Caco-2 (cell line): ENCODE measurements around the gene PCBP3. TPM values are rescaled to one million over a fixed set of nuclear protein-coding genes. Genes with fewer than 3 reads are reported as not detected.
"Not testable (repeated sequence)": the region's sequence is repeated elsewhere in the genome, so short reads cannot be mapped to it uniquely, and the experiment has no call there.

Experiments
- BruUV-seq: library from RNA; stranded (reverse); fragments of 400-500 nt; replicated peaks from 2 replicates; lab custom pipeline; 2021; lab: Mats Ljungman, UMichigan
- CTCF ChIA-PET: fragments of 300-600 bp; sonication (Branson Sonifier 250); formaldehyde crosslinking; loops from one replicate; lab custom pipeline; 2022; ENCODE audit warnings: antibody characterized with exemption; lab: Charles Lee
- POLR2A ChIA-PET: fragments of 300-600 bp; sonication (Branson Sonifier 250); formaldehyde crosslinking; loops from one replicate; lab custom pipeline; 2022; ENCODE audit warnings: antibody characterized with exemption; lab: Charles Lee
- DNase-seq, 2 experiments: peaks; one replicate each; pipeline versions ENCODE4 v3.0.0 to v3.0.0-alpha.2; 2020 to 2022
- H3K27me3 ChIP-seq: replicated peaks from 2 replicates; pipeline ENCODE4 v1.6.0; 2011; ENCODE audit warnings: low read length; ENCODE audit not compliant: control insufficient read depth, insufficient read depth
- H3K36me3 ChIP-seq: 2 replicates; pipeline ENCODE4 v1.5.1; 2011; ENCODE audit warnings: low read length; ENCODE audit not compliant: control insufficient read depth, insufficient read depth
- H3K4me1 ChIP-seq: fragments of 250-450 bp; sonication (Bioruptor Pico); 2 replicates; pipeline ENCODE4 v1.5.1; 2020; ENCODE audit warnings: mild to moderate bottlenecking
- H3K4me3 ChIP-seq: 2 replicates; pipeline ENCODE4 v1.5.1; 2011; ENCODE audit warnings: low read depth, mild to moderate bottlenecking, control low read depth, low read length
- H3K9me3 ChIP-seq: fragments of 250-450 bp; sonication (Bioruptor Pico); 2 replicates; pipeline ENCODE4 v1.5.1; 2020; ENCODE audit warnings: mild to moderate bottlenecking, moderate library complexity
- H3K27ac Mint-ChIP-seq: one replicate; pipeline ENCODE4 v1.8.0; 2022; ENCODE audit warnings: mixed read lengths; ENCODE audit not compliant: unreplicated experiment
- H3K27me3 Mint-ChIP-seq: one replicate; pipeline ENCODE4 v1.8.0; 2022; ENCODE audit warnings: mixed read lengths; ENCODE audit not compliant: insufficient read depth, unreplicated experiment
- H3K36me3 Mint-ChIP-seq: one replicate; pipeline ENCODE4 v1.8.0; 2022; ENCODE audit warnings: mild to moderate bottlenecking, mixed read lengths; ENCODE audit not compliant: insufficient read depth, unreplicated experiment
- H3K4me1 Mint-ChIP-seq: one replicate; pipeline ENCODE4 v1.8.0; 2022; ENCODE audit warnings: low read depth, mixed read lengths; ENCODE audit not compliant: unreplicated experiment
- H3K4me3 Mint-ChIP-seq: one replicate; pipeline ENCODE4 v1.8.0; 2022; ENCODE audit warnings: mild to moderate bottlenecking, moderate library complexity, mixed read lengths; ENCODE audit not compliant: unreplicated experiment
- H3K9me3 Mint-ChIP-seq: one replicate; pipeline ENCODE4 v1.8.0; 2022; ENCODE audit warnings: mixed read lengths; ENCODE audit not compliant: unreplicated experiment
- CTCF ChIP-seq, 2 experiments: fragments of 200-600 bp in 1 of 2; IDR thresholded peaks; 1 replicate in 1 of 2; 2 replicates in 1 of 2; pipeline versions ENCODE4 v1.5.1 to v1.8.0; 2011 to 2022; ENCODE audit warnings: antibody characterized with exemption in 1 of 2, control low read depth in 1 of 2, inconsistent platforms in 1 of 2, low read depth in 1 of 2, low read length in 1 of 2, mild to moderate bottlenecking in 1 of 2, moderate library complexity in 1 of 2; ENCODE audit not compliant: insufficient read depth in 1 of 2, severe bottlenecking in 1 of 2, unreplicated experiment in 1 of 2
- intact Hi-C: fragments of 100-400 bp; cut with micrococcal nuclease; formaldehyde crosslinking; loops from one replicate; pipeline ENCODE4 v1.10.0; 2022; ENCODE audit not compliant: unreplicated experiment
- total RNA-seq: library from RNA; stranded (reverse); gene quantifications from 2 replicates; pipeline ENCODE4 v1.2.3, GENCODE V29; 2022

The PCBP3 gene
- total RNA-seq, 1 experiment from 2014 or later: 0.75 TPM

GRCh38 chr21:45623436-45623835 lies 20.1 kb upstream of the PCBP3 start:
- peaks cover 8% of the 10 kb centered on the region; the same call in 1 of the 2 replicates for H3K9me3 ChIP-seq
- H3K36me3 Mint-ChIP-seq: no peaks in the 10 kb centered on the region
- no peak for DNase-seq
- no peaks in the 10 kb centered on the region for H3K27me3 ChIP-seq
- BruUV-seq: no TSS peak
- H3K4me1 ChIP-seq: no peaks in the 10 kb centered on the region
- ChIA-PET CTCF (interaction anchor here (0.6 kb wide), 2 partner anchors 67 to 691 kb away, joined by 4 to 6 read pairs; no protein-coding TSS in a partner anchor), POLR2A (no interaction called here)
- H3K9me3 Mint-ChIP-seq: peaks cover 10% of the 10 kb centered on the region
- H3K27ac Mint-ChIP-seq: no peak overlapping the region
- no peaks in the 10 kb centered on the region for H3K4me1 Mint-ChIP-seq
- TF ChIP-seq CTCF (IDR thresholded peaks at IDR 0.05; ENCODE audit: insufficient read depth in 1 of 2, low read depth in 1 of 2, low read length in 1 of 2, severe bottlenecking in 1 of 2, unreplicated experiment in 1 of 2): no peak
- no peak overlapping the region for H3K4me3 ChIP-seq
- peaks cover 21% of the 10 kb centered on the region for H3K27me3 Mint-ChIP-seq
- no peak overlapping the region for H3K4me3 Mint-ChIP-seq
- H3K36me3 ChIP-seq: no peaks in the 10 kb centered on the region
- intact Hi-C loops: no loop called here

- DNase-seq, H3K9me3 Mint-ChIP-seq, H3K27me3 ChIP-seq, H3K36me3 Mint-ChIP-seq, H3K4me1 ChIP-seq, H3K4me1 Mint-ChIP-seq, BruUV-seq, POLR2A ChIA-PET, CTCF ChIA-PET, H3K9me3 ChIP-seq, H3K4me3 Mint-ChIP-seq, H3K4me3 ChIP-seq, intact Hi-C loops, H3K27ac Mint-ChIP-seq, H3K36me3 ChIP-seq: not testable (repeated sequence)
- peaks cover 12% of the 10 kb centered on the region for H3K27me3 Mint-ChIP-seq
Measured at GRCh38 chr21:45626127-45626526, 17.4 kb upstream of the PCBP3 start.

- no peaks in the 10 kb centered on the region for H3K36me3 Mint-ChIP-seq
- no peaks in the 10 kb centered on the region for H3K4me1 Mint-ChIP-seq
- Histone ChIP-seq H3K4me1 (no peaks in the 10 kb centered on the region), H3K27me3 (no peaks in the 10 kb centered on the region), H3K9me3 (no peaks in the 10 kb centered on the region), H3K36me3 (no peaks in the 10 kb centered on the region), H3K4me3 (no peak overlapping the region)
- no peaks in the 10 kb centered on the region for H3K9me3 Mint-ChIP-seq
- no TSS peak for BruUV-seq
- ChIA-PET CTCF (interaction anchor here (0.6 kb wide), 1 partner anchor 152 kb away, joined by 3 read pairs; no protein-coding TSS in a partner anchor), POLR2A (no interaction called here)
- TF ChIP-seq CTCF (IDR thresholded peaks at IDR 0.05; ENCODE audit: insufficient read depth in 1 of 2, low read depth in 1 of 2, low read length in 1 of 2, severe bottlenecking in 1 of 2, unreplicated experiment in 1 of 2): no peak
- no peak overlapping the region for H3K27ac Mint-ChIP-seq
- intact Hi-C loops: no loop called here
- H3K4me3 Mint-ChIP-seq: no peak overlapping the region
- DNase-seq: no peak
- peaks cover 9% of the 10 kb centered on the region for H3K27me3 Mint-ChIP-seq
Measured at GRCh38 chr21:45629046-45629981, 14.2 kb upstream of the PCBP3 start.
